Aorta (tissue), 5 donors: ENCODE data around the gene HAPLN3. TPM values are rescaled to one million over a fixed set of nuclear protein-coding genes. Genes with fewer than 3 reads are reported as not detected.

ENCODE experiments used
- ATAC-seq: fragments of 200-7000 bp; cut with Tn5 transposase; one replicate; pipeline ENCODE4 v1.9.1; 2022; ENCODE audit warnings: moderate library complexity; ENCODE audit not compliant: low FRiP score
- DNase-seq, 2 donors: peaks; one replicate each; pipeline ENCODE4 v3.0.0-alpha.2; 2020
- H3K27ac ChIP-seq, 2 donors: one replicate each; pipeline ENCODE4 v1.5.1; 2013; ENCODE audit warnings: low read length in 2 of 2, mild to moderate bottlenecking in 2 of 2, moderate library complexity in 2 of 2, control low read depth in 1 of 2, inconsistent platforms in 1 of 2, low read depth in 1 of 2
- H3K27me3 ChIP-seq, 2 donors: one replicate each; pipeline ENCODE4 v1.6.1; 2013; ENCODE audit warnings: control low read depth in 1 of 2, low read length in 1 of 2, mild to moderate bottlenecking in 1 of 2, moderate library complexity in 1 of 2; ENCODE audit not compliant: insufficient read depth in 2 of 2, control insufficient read depth in 1 of 2
- H3K36me3 ChIP-seq, 2 donors: one replicate each; pipeline ENCODE4 v1.6.1; 2013; ENCODE audit warnings: control low read depth in 1 of 2, low read length in 1 of 2, mild to moderate bottlenecking in 1 of 2; ENCODE audit not compliant: insufficient read depth in 2 of 2, control insufficient read depth in 1 of 2
- H3K4me1 ChIP-seq, 2 donors: one replicate each; pipeline ENCODE4 v1.6.1; 2013; ENCODE audit warnings: low read length in 2 of 2, control low read depth in 1 of 2, mild to moderate bottlenecking in 1 of 2, moderate library complexity in 1 of 2; ENCODE audit not compliant: insufficient read depth in 2 of 2, control insufficient read depth in 1 of 2
- H3K4me3 ChIP-seq, 2 donors: one replicate each; pipeline ENCODE4 v1.5.1; 2013; ENCODE audit warnings: low read length in 2 of 2, control low read depth in 1 of 2, mild to moderate bottlenecking in 1 of 2
- H3K9me3 ChIP-seq: one replicate; pipeline ENCODE4 v1.6.1; 2013; ENCODE audit warnings: mild to moderate bottlenecking, low read length; ENCODE audit not compliant: control insufficient read depth
- WGBS, 2 donors: extraction: QIAGEN DNeasy Blood & Tissue Kit; methylation state at CpG; one replicate each; pipeline ENCODE4 v1.1.7; 2013; 5-methylcytosine and 5-hydroxymethylcytosine counted together
- intact Hi-C, 2 donors: fragments of 100-400 bp; cut with DNase I; formaldehyde crosslinking; loops; one replicate each; pipeline versions ENCODE4 v1.14.2 to v1.15.0; 2022
- polyA plus RNA-seq, 2 donors: library from polyadenylated mRNA; stranded (reverse); fragments of 200-250 nt; gene quantifications; one replicate each; pipeline ENCODE4 v1.2.3, GENCODE V29; 2013
- total RNA-seq, 2 donors: library from RNA; stranded (reverse); fragmentation: NEBNext Ultra II Directional; extraction: Animal tissue kit (Norgen Biotek cat#: 25700); gene quantifications; one replicate each; pipeline ENCODE4 v1.2.1, GENCODE V29; 2021
- donor health status: healthy with polysubstance abuse.
- donor health status: Bipolar disorder and iron deficiency.
- donor health status: DM: no; HTN: no; CAD: no.
- donor health status: DM: no; HTN: no; CAD: no.
- donor health status: DM: yes; HTN: yes; CAD: no.

The HAPLN3 gene
- total and polyA plus RNA-seq, 4 donors, result 14.4 to 99.4 (median 81.1) TPM

- H3K36me3 ChIP-seq, result peaks cover 5 to 8% of the 10 kb centered on the region in 2 donors
- no peaks in the 10 kb centered on the region for H3K27me3 ChIP-seq
- peak overlapping the region in 1 of 2 donors; percentile 85 for H3K27ac ChIP-seq
- DNase-seq, result no peak
- no peaks in the 10 kb centered on the region for H3K9me3 ChIP-seq
- intact Hi-C loops, result no loop called here
- ATAC-seq, result no peak
- 65 to 70% methylated on average over 8 of the region's 8 CpGs for WGBS, 2 donors
- H3K4me3 ChIP-seq, result no peak overlapping the region
- peaks cover 0 to 2% of the 10 kb centered on the region in 2 donors for H3K4me1 ChIP-seq
Observed at GRCh38 chr15:88896333-88897033, 1.1 kb upstream of the HAPLN3 start.

GRCh38 chr15:88894348-88894818, 961 bp downstream of the HAPLN3 start:
- intact Hi-C loops, result loop anchor here in 1 of 2 donors (2.0 kb wide), 1 partner anchor 282 kb away; no protein-coding TSS in a partner anchor
- ATAC-seq (peak; percentile 49), DNase-seq (peak; percentile 77 to 94)
- H3K9me3 ChIP-seq, result no peaks in the 10 kb centered on the region
- H3K27ac ChIP-seq, result no peak overlapping the region
- peak overlapping the region; percentile 67 to 90 for H3K4me3 ChIP-seq
- peaks cover 0 to 2% of the 10 kb centered on the region in 2 donors for H3K4me1 ChIP-seq
- peaks cover 3% of the 10 kb centered on the region in 2 donors for H3K36me3 ChIP-seq
- WGBS, 2 donors, result 2% methylated on average over 22 to 23 of the region's 23 CpGs
- H3K27me3 ChIP-seq, result no peaks in the 10 kb centered on the region

- ATAC-seq (no peak), DNase-seq (no peak)
- no peak overlapping the region for H3K27ac ChIP-seq
- intact Hi-C loops, result no loop called here
- WGBS, 2 donors, result 82 to 86% methylated on average over 7 of the region's 7 CpGs
- H3K36me3 ChIP-seq, result no peaks in the 10 kb centered on the region
- no peaks in the 10 kb centered on the region for H3K27me3 ChIP-seq
- no peaks in the 10 kb centered on the region for H3K9me3 ChIP-seq
- no peak overlapping the region for H3K4me3 ChIP-seq
- peaks cover 0 to 2% of the 10 kb centered on the region in 2 donors for H3K4me1 ChIP-seq
Observed at GRCh38 chr15:88891540-88892254, 3.6 kb downstream of the HAPLN3 start.

DNA sequence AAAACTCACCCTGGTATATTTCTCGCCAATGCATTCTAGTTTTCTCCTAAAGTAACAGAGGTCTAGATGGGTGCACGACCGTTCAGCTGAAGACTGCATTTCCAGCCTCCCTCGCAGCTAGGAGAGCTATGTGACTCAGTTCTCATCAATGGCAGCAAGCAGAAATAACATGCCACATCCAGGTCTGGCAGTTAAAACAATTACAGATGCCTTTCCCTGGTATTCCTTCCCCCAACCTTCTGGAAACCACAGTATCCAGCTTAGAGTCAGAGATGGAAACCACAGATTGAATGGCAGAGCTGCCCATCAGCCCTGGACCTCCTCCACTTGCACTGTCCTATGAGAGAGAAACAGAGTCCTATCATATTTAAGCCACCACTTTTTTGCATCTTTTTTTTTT, 4.8 kb downstream of the HAPLN3 start:
- Histone ChIP-seq H3K4me3 (no peak overlapping the region), H3K4me1 (peaks cover 0 to under 1% of the 10 kb centered on the region in 2 donors), H3K27ac (no peak overlapping the region), H3K36me3 (no peaks in the 10 kb centered on the region), H3K27me3 (no peaks in the 10 kb centered on the region), H3K9me3 (no peaks in the 10 kb centered on the region)
- intact Hi-C loops, result no loop called here
- no peak for DNase-seq
- WGBS, 2 donors, result 86 to 89% methylated on average over 4 of the region's 4 CpGs
- no peak for ATAC-seq

GRCh38 chr15:88888719-88889118, 6.6 kb downstream of the HAPLN3 start:
- 92 to 93% methylated on average over 5 of the region's 5 CpGs for WGBS, 2 donors
- DNase-seq (no peak), ATAC-seq (no peak)
- Histone ChIP-seq H3K27ac (no peak overlapping the region), H3K4me3 (no peak overlapping the region), H3K9me3 (no peaks in the 10 kb centered on the region), H3K36me3 (peaks cover 0 to 3% of the 10 kb centered on the region in 2 donors), H3K27me3 (no peaks in the 10 kb centered on the region), H3K4me1 (no peaks in the 10 kb centered on the region)
- intact Hi-C loops, result no loop called here

- no peak overlapping the region for H3K4me3 ChIP-seq
- DNase-seq, result no peak
- WGBS, 2 donors, result 91 to 95% methylated on average over 18 of the region's 18 CpGs
- no peak for ATAC-seq
- H3K9me3 ChIP-seq, result no peaks in the 10 kb centered on the region
- H3K36me3 ChIP-seq, result peaks cover 0 to 3% of the 10 kb centered on the region in 2 donors
- intact Hi-C loops, result no loop called here
- no peak overlapping the region for H3K27ac ChIP-seq
- H3K27me3 ChIP-seq, result no peaks in the 10 kb centered on the region
- H3K4me1 ChIP-seq, result no peaks in the 10 kb centered on the region
Observed at GRCh38 chr15:88887068-88887580, 8.2 kb downstream of the HAPLN3 start.

DNA sequence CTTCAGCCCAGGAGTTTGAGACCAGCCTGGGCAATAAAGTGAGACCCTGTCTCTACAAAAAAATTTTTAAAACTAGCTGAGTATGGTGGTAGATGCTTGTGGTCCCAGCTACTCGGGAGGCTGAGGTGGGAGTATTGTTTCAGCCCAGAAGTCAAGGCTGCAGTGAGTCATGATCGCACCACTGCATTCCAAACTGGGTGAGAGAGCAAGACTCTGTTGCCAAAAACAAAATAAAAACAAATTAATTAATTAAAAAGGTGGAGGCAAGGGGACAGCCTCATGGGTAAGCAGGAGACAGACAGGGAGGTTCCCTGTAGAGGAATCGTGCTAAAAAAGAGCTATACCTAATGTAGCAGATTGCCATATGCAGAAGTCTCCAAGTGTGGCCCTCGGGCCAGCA, 12.6 kb downstream of the HAPLN3 start:
- ATAC-seq, result no peak
- intact Hi-C loops, result no loop called here

GRCh38 chr15:88881775-88882174, 13.6 kb downstream of the HAPLN3 start:
- Histone ChIP-seq H3K36me3 (peaks cover 0 to 9% of the 10 kb centered on the region in 2 donors), H3K27ac (no peak overlapping the region)
- WGBS, 2 donors, result 91 to 98% methylated on average over 3 of the region's 3 CpGs

More for the DNA sequence above, 12.6 kb downstream of the HAPLN3 start:
- H3K36me3 ChIP-seq, result peaks cover 0 to 9% of the 10 kb centered on the region in 2 donors
- WGBS, 2 donors, result 70 to 84% methylated on average over 4 of the region's 4 CpGs
- no peaks in the 10 kb centered on the region for H3K27me3 ChIP-seq
- no peaks in the 10 kb centered on the region for H3K4me1 ChIP-seq
- H3K9me3 ChIP-seq, result no peaks in the 10 kb centered on the region
- H3K27ac ChIP-seq, result no peak overlapping the region
- no peak overlapping the region for H3K4me3 ChIP-seq
- DNase-seq, result no peak

More at GRCh38 chr15:88881775-88882174, 13.6 kb downstream of the HAPLN3 start:
- no peak for DNase-seq
- intact Hi-C loops, result no loop called here
- Histone ChIP-seq H3K4me1 (no peaks in the 10 kb centered on the region), H3K9me3 (no peaks in the 10 kb centered on the region), H3K27me3 (no peaks in the 10 kb centered on the region), H3K4me3 (no peak overlapping the region)
- ATAC-seq, result no peak
